ENCODE results near the gene MAPKAPK2. TPM values are rescaled to one million over a fixed set of nuclear protein-coding genes. Genes with fewer than 3 reads are reported as not detected.

The MAPKAPK2 gene
- polyA plus RNA-seq, 1 donor, result 71.1 TPM

DNA sequence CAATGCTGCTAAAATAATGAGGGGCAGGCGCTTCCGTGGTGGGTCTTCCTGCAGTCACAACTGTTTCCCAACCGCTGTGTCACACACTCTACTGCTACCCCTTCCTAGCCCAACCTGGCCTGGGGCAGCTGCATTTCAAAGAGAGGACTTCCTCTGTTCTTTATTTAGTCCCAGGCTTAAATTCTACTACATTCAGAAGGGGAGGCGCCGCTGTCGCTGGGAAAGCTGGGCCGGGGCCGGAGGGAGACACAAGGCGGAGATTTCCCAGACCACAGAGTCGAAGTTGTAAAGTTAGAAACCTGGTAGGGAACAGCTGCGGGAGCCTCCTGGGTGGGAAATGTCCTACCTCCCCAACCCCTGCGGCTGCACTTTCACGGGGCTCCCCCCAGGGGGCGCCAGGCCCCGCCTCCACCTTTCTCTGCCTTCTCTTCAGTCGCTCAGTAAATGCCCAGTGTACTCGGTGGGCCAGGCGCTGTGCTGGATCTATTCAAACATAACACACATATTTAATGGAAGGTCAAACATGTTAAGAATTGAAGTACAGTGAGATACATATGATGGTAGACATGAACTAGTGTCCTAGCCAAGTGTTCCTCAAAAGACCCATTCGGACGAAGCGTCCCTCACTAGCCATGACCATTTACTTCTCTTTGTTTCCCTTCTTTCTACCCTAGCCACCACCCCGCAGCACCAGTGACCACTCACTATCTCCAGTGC, 26.3 kb upstream of the MAPKAPK2 start:
- DNase-seq, result no peak

DNA sequence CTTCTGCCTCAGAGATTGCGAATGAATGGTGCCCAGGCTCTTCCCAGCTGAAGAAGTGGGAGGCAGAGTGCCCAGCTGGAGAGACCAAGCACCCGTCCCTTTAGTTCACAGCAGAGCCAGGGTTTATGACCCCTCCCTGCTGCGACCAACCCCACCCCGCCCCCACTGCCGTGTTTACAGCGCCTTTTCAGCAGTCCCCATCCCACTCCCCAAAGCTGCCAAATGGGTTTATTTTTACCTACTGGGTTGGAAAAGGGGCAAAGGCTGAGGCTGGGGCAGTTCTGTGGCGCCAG, 25.8 kb upstream of the MAPKAPK2 start:
- DNase-seq, result no peak

DNA sequence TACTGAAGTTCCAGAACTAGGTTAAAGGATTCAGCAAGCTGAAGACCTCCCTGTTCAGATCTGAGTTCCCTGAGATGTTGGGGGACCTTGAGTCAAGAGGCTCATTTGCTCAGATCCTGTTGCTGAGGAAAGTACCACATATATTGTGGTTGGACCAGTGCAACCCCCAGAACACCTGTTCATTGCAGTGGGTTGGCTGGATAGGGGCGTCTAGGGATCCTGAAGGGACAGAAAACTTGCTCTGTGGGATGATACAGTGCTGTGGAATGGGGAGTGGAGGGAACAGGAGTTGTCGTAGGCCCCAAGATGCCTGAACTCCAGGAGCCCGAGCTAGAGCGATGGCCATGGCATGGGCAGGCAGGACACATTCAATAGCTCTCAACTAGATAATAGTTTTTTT, 24.6 kb upstream of the MAPKAPK2 start:
- DNase-seq, result no peak

DNA sequence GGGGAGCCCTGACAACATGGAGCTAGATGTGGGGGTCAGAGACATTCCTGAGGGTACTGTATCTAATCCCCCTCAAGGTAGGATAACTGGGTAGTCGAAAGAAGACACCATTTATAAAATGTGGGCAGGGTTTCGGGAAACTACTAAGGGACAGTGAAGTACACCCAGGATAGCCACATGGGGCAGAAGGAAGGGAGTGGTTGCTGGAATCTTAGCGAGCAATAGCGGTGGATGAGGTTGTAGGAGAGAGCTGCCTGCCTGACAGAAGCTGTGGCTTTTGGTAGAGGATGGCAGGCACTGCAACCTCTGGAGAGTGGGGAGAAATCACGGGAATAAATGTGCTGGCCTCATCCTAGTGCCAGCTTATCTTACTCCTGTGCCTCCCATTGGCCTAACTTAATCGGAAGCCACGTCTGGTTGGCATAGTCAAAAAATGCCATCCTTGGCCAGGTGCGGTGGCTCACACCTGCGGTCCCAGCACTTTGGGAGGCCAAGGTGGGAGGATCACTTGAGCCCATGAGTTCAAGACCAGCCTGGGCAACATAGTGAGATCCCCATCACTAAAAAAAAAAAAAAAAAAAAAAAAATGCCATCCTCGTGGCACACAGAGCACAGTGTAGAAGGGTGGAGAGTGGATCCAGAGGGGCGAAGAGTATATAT, 23.4 kb upstream of the MAPKAPK2 start:
- DNase-seq, result no peak

DNA sequence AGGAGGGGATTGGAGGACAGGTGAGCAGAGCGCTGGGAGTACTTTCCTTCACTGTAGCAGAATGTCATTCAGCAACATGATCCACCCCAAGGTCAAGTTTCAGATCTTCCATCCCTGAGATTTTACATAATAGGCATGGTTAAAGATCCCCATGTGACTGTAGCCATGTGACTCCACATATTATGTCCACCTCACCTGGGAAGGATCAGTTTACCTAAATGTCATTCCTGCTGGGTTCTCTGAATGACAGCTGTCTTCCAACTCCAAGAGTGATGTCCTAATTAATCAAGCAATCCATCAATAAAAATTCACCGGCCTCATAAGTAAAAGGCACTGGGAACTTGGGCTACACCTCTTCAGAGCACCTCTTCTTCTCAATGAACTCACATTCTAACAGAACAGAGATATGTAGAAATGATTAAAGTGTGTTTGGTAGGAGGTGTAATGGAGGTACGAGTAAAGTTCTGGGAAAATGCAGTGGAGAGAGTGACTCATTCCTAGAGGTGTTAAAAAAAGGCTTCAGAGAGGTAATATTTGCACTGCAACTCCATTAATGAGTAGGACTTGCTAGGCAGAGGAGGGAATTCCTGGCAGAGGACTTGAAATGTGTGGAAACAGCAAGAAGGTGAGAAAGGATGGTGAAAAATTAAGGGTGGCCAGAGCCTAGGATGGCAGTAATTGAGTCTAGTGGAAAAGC, 22.2 kb upstream of the MAPKAPK2 start:
- no peak for DNase-seq

DNA sequence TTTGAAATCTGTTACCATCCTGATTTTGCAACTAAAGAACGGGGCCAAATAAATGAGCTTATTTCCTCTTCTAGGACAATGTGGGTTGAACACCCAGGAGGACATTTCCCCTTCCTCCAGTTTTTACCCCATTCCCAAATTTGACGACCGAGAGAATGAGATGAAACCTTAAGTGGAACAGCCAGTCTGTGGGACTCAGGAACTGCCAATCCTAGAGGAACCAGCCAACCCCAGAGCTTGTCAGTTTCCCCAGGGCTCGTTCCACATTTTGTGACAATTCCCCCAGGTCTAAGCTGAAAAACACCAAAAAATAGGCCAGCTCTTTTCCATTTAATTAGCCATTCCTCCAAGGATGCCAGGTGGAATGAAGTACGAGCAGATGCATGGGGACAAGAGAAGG, 21.3 kb upstream of the MAPKAPK2 start:
- no peak for DNase-seq

DNA sequence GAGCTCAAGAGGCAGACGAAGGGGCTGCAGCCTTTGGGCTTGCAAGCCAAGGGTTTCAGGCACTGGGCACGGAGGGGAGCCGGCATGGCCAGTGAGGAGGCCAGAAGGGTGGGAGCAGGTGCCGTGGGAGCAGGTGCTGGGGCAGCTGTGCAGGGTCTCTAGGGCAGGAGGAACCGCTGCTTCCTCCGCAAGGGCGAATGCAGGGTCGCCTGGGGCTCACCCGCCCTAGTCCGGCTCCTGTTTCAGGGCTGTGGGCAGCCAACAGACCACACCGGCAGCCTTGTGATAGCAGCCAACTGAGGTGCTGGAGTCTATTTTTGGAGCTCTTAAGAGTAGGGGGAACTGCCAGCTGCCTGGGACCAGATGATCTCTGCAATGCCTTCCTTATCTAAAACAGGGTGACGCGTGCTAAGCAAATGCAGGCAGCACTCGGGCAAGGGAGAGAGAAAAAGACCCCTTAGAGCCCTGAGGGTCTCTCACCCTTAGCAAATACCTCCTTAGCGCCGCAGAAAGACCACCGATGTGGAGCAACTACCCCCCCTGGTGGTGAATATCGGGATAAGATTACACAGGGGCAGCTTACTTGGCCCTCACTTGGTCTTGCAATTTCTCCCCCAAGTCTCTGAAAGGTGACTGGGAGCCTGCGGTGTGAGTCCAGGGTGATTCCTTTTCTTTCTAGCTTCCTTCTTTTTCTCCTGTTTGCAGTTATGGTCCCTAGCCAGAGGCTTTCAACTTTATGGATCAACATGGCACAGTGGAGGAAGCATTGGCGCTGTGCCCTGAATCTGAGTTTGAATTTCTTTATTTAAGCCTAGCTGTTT, 20.7 kb upstream of the MAPKAPK2 start:
- DNase-seq, result peak; percentile 78

DNA sequence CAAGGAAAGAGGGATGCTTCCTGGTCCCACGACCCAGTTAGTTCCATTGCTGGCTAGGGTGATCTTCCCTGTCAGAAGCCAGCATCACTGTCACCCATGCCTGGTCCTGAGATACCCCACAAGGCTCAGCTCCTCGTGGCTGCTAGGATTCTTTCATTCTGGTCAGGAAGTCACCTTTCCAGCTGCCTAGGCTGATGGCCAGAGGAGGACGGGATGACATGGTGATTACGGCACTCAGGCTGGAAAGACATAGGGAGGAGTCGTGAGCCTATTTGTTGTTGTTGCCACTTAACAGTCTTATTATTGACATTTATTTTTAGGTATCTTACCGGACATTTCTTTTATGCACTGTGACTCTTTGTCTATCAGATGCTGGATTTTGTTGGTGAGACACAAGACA, 20.0 kb upstream of the MAPKAPK2 start:
- no peak for DNase-seq

DNA sequence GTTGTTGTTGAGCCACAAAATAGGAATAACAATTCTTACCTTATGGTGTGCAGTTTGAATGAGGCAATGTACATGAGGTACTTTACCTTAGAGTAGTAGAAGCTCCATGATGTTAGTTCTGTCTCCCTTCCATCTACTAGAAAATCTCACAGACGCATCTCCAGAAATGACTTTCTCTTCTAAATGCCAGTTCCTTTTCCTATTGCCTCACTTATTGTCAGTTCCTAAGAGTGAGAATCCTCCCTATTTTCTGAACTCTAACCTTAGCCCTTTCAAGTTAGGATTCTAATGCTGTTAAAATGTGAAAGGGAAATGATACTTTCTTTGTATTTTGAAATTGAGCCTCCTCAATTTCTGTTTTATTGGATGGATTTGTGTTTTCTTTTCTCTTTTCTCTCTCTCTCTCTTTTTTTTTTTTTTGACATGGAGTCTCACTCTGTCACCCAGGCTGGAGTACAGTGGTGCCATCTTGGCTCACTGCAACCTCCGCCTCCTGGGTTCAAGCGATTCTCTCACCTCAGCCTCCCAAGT, 18.6 kb upstream of the MAPKAPK2 start:
- DNase-seq, result no peak

DNA sequence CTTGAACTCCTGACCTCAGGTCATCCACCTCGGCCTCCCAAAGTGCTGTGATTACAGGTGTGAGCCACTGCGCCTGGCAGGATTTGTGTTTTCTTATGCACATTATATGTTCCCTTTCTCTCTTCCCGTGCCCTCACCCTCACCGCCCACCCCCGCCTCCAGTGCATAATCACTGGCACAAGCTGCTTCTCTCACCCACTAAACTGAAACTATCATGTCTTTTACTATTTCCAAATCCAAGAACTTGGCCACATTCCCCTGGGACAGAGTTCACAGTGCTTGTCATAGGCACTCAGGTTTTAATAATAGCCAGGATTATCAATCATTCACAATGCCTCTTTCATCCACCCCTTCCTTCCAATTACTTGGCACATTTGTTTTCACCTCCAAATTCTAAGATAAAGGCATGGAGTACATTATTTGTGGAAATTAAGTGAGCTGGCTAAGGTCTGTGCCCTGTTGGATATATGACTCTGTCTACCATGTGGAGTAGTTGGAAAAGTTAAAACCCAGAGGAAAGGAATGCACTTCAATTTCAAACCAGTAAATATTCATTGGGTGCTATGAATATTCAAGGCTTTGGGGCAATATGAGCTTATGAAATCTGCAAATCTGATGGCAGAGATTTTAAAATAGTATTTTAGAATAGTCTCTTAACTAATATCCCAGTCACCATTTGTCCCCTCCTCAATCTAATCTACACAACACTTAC, 17.6 kb upstream of the MAPKAPK2 start:
- no peak for DNase-seq

DNA sequence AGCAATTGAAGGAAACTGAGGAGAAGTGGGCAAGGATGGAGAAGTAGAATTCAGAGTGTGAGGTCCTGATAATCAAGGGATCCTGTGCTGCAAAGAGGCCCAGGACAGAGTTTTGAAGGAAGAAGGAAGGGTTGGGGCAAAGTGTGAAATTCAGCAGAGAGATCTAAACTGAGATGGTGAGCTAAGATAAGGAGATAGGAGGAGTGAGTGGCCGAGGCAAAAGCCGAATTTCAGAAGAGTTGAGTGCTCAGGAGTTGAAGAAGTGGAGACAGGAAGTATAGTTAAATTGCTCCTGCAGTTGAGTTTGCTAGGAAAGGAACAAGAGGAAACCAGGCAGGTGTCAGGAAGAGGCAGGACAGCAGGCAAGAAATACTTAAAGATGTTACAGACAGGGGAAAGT, 16.4 kb upstream of the MAPKAPK2 start:
- no peak for DNase-seq

DNA sequence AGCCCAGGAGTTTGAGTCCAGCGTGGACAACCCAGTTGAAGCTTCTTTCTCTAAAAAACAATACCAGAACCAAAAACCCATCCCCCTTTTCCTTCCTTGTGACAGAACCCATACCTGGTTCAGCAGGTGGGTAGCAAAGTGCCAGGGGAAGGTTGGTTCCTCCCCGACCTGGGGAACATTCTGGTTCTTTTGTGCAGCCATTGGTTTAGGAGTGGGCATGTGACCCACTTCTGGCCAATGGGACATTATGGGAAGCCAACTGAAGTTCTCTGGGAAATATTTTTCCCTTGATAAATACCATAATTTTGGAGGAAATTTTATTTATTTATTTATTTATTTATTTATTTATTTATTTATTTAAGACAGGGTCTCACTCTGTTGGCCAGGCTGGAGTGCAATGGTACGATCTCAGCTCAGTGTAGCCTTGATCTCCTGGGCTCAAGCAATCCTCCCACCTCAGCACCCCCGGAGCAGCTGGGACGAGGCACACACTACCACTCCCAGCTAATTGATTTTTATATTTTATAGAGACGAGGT, 15.8 kb upstream of the MAPKAPK2 start:
- DNase-seq, result no peak

DNA sequence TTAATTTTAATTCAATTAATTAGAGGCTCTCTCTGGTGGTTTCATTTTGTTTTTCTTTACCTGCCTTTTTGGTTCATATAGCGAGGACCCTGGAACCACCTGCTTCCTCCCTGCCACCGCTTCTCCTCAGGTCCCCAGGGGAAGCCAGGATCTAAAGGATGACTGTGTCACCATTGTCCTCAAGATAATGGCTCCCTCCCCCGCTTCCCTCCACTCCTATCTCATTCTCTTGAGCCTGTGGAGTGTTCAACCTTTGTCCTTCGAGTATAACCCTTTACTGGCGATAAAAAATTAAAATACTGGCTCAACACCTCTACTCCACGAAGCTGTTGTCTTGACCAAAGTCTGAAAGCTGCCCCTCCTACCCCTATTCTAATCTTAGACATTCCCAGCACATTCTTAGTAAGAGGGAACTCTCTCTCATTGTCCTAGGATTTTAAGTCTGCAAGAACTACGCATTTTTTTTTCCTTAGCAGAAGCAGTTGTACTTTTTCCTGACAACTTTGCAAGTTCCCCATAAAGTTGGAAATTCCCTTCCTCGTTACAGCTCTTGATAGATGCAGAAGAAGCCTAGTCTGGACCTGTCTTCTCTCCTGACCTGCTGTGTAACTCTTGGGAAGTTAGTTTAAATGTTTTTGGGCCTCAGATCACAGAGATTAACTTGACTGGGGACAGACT, 12.6 kb upstream of the MAPKAPK2 start:
- no peak for DNase-seq

DNA sequence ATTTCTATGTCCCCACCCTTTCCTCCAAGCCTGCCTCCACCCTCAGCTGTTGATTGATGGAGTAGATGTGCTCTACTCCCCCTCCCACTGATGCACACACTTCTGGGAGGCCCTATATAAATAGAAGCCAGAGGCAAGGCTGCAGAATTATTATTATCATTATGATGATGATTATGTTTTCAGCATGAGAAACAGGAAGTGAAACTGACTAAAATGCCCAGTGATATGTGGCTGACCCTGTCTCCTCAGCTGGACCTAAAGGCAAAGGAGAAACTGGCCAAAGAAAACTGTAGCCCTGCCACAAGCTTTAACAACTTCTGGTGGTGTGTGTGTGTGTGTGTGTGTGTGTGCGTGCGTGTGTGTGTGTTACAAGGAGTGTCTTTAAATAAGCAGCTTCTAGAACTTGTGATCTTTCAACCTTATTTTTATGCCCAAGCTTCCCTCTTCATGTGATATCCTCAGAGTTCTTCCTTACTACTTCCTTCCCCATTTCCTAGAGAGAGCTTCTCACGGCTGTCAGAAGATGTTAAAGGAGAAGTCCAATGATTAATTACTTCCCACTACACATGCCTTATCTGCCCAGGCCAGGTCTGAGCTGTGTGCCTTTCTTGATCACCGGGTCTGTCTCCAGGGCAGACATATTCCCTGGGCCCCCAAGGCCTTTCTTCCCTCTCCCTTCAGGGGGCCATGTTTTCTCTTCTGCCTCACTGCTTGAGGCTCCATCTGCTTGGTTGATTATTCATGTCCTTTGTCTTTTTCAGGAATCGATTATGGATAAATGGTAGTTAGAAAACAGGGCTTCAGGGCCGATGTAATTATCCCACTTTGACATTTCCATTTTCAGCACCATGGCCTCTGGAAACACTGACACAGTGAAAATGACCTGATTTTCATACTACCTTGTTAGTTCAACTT, 11.6 kb upstream of the MAPKAPK2 start:
- DNase-seq, result no peak

DNA sequence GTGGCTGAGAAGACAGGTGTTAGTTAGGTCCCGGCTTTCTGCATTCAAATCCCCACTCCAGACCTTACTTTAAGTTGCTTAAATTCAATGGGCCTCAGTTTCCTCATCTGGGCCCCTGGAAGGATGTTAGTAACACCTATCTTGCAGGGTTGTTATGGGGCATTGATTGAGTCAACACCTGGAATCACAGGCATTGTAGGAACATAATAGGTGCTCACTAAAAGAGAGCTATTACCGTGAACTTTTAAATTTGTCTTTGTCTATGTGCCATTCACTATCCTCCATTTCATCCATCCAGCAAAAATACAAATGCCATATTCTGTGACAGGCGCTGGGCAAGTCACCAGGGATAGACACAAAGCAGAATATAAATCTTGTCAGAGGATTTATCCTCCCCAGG, 10.5 kb upstream of the MAPKAPK2 start:
- no peak for DNase-seq

DNA sequence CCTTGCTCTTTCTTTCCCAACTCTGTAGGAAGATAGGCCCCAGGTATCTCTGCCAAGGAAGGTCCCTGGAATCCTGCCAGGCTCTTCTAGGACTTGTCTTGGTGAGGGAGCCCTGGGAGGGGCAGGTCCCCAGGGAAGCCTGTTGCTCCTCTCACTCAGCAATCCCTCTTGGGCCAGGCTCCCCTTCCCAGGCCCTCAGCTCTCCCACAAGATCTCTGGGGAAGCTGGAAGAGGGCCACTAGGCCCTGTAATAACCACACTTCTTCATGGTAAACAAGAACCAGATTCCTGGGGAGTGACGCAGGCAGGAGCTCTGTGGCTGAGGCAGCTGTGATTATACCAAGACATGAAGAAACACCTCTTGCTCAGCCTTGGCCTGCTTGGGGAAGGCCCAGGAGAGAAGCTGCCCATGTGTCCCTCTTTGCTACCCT, 9.9 kb upstream of the MAPKAPK2 start:
- no peak for DNase-seq

DNA sequence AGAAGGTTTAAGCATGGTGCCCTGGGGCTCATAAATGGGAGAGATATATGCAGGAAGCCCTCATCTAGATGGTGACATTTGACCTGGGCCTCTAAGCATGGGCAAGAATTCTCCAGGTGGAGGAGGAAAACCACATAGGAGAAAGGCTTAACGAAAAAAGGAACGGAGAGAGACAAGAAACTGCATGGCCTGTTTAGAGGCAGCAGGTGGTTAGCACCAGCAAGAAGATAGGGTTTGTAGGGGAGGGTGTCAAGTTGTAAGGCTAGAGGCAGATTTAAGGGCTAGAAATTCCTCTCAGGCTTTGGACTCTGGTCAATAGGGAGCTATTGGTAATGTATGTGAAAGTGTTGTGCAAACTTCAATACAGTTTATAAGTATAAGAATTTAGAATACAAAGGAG, 8.2 kb upstream of the MAPKAPK2 start:
- no peak for DNase-seq

DNA sequence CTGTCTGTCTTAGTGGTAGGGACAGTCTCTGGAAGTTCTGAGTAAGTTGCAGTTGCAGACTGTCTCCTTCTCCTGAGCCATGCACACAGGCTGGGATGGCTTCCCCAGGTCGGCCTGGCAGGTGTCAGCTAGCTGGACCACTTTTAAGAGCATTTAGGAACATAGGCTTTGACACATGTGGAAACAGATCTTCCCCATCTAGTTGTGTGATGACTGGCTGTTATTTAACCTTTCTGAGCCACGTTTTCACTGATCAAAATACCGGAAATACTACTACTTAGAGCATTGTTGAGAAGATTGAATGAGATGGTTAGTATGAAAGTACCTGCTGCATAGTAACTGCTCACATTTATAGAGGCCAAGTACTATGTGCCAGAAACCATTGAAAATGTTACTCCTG, 6.2 kb upstream of the MAPKAPK2 start:
- no peak for DNase-seq

DNA sequence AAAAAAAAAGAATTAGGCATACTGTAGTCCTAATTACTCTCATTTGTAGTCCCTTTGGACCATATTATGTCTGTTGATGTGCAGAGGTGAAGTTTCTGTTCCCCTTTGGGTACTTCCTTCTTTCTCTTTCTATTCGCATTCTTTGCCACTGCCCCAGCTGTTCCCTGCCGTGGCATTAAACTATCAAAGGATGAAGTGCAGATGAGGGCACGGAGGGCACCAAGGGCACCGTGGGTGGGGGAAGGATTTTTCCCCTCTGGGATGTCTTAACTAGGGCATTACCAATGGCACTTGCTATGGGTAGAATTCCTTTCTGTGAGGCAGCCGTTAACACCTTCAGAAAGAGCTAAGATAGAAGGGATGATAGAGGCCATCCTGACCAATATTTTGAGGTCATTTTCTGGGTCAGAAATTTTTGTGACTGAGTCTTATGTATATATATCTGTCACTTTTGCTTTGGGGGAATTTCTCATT, 4.9 kb upstream of the MAPKAPK2 start:
- no peak for DNase-seq

DNA sequence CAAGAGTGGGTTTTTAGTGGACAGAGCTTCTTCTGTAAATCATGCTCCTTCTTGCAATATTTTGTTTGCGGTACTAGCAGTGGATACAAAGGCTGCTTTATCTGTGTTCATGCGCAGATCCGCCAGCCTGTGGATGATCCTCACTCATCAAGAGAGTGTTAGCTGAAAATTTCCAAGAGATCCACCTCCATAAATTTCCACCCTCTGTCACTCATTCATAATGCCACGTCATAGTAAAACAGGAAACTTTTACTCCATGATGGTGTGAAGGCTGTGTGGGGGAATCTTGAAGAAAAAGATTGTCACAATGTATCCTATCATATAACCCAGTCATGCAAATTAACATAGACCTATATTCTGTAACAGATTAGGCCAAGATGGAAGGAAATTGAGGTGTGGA, 4.4 kb upstream of the MAPKAPK2 start:
- DNase-seq, result no peak

All from left kidney (tissue), 2 donors.